Gastrocnemius medialis (tissue), 4 donors: ENCODE results near the gene SART3. TPM values are rescaled to one million over a fixed set of nuclear protein-coding genes. Genes with fewer than 3 reads are reported as not detected.

ENCODE experiments used
- ATAC-seq, 2 donors: fragments of 150-250 bp; one replicate each; pipeline ENCODE4 v1.9.1; 2016
- DNase-seq, 2 donors: peaks; one replicate each; pipeline ENCODE4 v3.0.0-alpha.2; 2019
- H3K27ac ChIP-seq, 4 donors: fragments of 200-600 bp; sonication (generic); 1 replicate in 1 of 4; 2 replicates in 3 of 4; pipeline ENCODE4 v1.5.1; 2016 to 2018; ENCODE audit warnings: mild to moderate bottlenecking in 2 of 4, moderate library complexity in 1 of 4
- H3K27me3 ChIP-seq, 3 donors: fragments of 200-600 bp; sonication (generic) in 2 of 3; 1 replicate in 1 of 3; 2 replicates in 2 of 3; pipeline versions ENCODE4 v1.5.1 to v1.6.0; 2016 to 2019; ENCODE audit warnings: mild to moderate bottlenecking in 1 of 3, moderate library complexity in 1 of 3
- H3K36me3 ChIP-seq, 2 donors: fragments of 200-600 bp; sonication (generic) in 1 of 2; one replicate each; pipeline ENCODE4 v1.5.1; 2017 to 2018
- H3K4me1 ChIP-seq, 2 donors: fragments of 200-600 bp; sonication (generic) in 1 of 2; one replicate each; pipeline ENCODE4 v1.5.1; 2016 to 2017; ENCODE audit warnings: mild to moderate bottlenecking in 2 of 2
- H3K4me3 ChIP-seq, 4 donors: fragments of 200-600 bp; sonication (generic) in 3 of 4; 1 replicate in 1 of 4; 2 replicates in 3 of 4; pipeline ENCODE4 v1.5.1; 2016 to 2019; ENCODE audit warnings: mild to moderate bottlenecking in 2 of 4
- H3K9me3 ChIP-seq, 3 donors: fragments of 200-600 bp; sonication (generic) in 2 of 3; 1 replicate in 1 of 3; 2 replicates in 2 of 3; pipeline ENCODE4 v1.5.1; 2016 to 2019
- CTCF ChIP-seq, 5 experiments: fragments of 450-650 bp in 3 of 5; fragments of 200-600 bp in 2 of 5; sonication (generic) in 2 of 5; IDR thresholded peaks in 4 of 5; conservative IDR thresholded peaks in 1 of 5; 1 replicate in 4 of 5; 2 replicates in 1 of 5; pipeline ENCODE4 v1.5.1; 2016 to 2019; ENCODE audit warnings: antibody characterized with exemption in 5 of 5, mild to moderate bottlenecking in 3 of 5, moderate library complexity in 3 of 5
- POLR2A ChIP-seq, 2 donors: fragments of 450-650 bp; IDR thresholded peaks; one replicate each; pipeline ENCODE4 v1.6.1; 2017; ENCODE audit warnings: antibody characterized with exemption in 2 of 2, mild to moderate bottlenecking in 2 of 2, moderate library complexity in 2 of 2
- in situ Hi-C, 4 donors: fragments of 200-750 bp; cut with MboI; loops; one replicate each; pipeline versions ENCODE4 v1.15.0 to v1.8.0; 2017; ENCODE audit warnings: low sequenced_read_pairs in 4 of 4
- intact Hi-C: fragments of 100-400 bp; cut with DNase I; formaldehyde crosslinking; loops from one replicate; pipeline ENCODE4 v1.15.1; 2023; ENCODE audit warnings: low total_unique reads
- total RNA-seq, 4 donors: library from RNA; depleted of rRNA; stranded (reverse); fragments of >200 nt; gene quantifications; one replicate each; pipeline versions ENCODE4 v1.1.0 to v1.2.3, GENCODE V29; 2016

Gene SART3
- total RNA-seq, 4 donors from 2014 or later, result 38.1 to 52.6 (median 51.3) TPM

- peaks cover 8 to 13% of the 10 kb centered on the region in 2 donors for H3K4me1 ChIP-seq
- H3K9me3 ChIP-seq, result no peaks in the 10 kb centered on the region
- H3K27ac ChIP-seq, result no peak overlapping the region
- no peak for ATAC-seq
- no peak overlapping the region for H3K4me3 ChIP-seq
- TF ChIP-seq CTCF (IDR thresholded peaks at IDR 0.05 in 4 of 5, conservative IDR thresholded peaks at IDR 0.05 in 1 of 5), result no peak
- no peak for TF ChIP-seq POLR2A (IDR thresholded peaks at IDR 0.05)
- no peaks in the 10 kb centered on the region for H3K27me3 ChIP-seq
- in situ Hi-C loops (no loop called here), intact Hi-C loops (no loop called here)
- H3K36me3 ChIP-seq, result peaks cover 0 to 83% of the 10 kb centered on the region in 2 donors
- DNase-seq, result no peak
These were observed 30.8 kb downstream of the SART3 start for GRCh38 chr12:108530161-108530560.

- ATAC-seq (no peak), DNase-seq (no peak)
- Histone ChIP-seq H3K4me3 (no peak overlapping the region), H3K27ac (no peak overlapping the region), H3K27me3 (no peaks in the 10 kb centered on the region), H3K36me3 (peaks cover 0 to 98% of the 10 kb centered on the region in 2 donors), H3K4me1 (peaks cover 2 to 6% of the 10 kb centered on the region in 2 donors), H3K9me3 (no peaks in the 10 kb centered on the region)
- in situ Hi-C loops (no loop called here), intact Hi-C loops (no loop called here)
- TF ChIP-seq CTCF (IDR thresholded peaks at IDR 0.05 in 4 of 5, conservative IDR thresholded peaks at IDR 0.05 in 1 of 5), result no peak
- no peak for TF ChIP-seq POLR2A (IDR thresholded peaks at IDR 0.05)
These were observed 33.8 kb downstream of the SART3 start for GRCh38 chr12:108527166-108527496.

GRCh38 chr12:108526482-108527165 is 34.3 kb downstream of the SART3 start:
- in situ Hi-C loops (no loop called here), intact Hi-C loops (no loop called here)
- H3K4me1 ChIP-seq, result peaks cover 0 to 1% of the 10 kb centered on the region in 2 donors
- no peak for TF ChIP-seq CTCF (IDR thresholded peaks at IDR 0.05 in 4 of 5, conservative IDR thresholded peaks at IDR 0.05 in 1 of 5)
- TF ChIP-seq POLR2A (IDR thresholded peaks at IDR 0.05), result no peak
- H3K36me3 ChIP-seq, result peaks cover 0 to 98% of the 10 kb centered on the region in 2 donors
- no peak overlapping the region for H3K27ac ChIP-seq
- no peak for ATAC-seq
- H3K27me3 ChIP-seq, result no peaks in the 10 kb centered on the region
- DNase-seq, result no peak
- H3K9me3 ChIP-seq, result no peaks in the 10 kb centered on the region
- H3K4me3 ChIP-seq, result no peak overlapping the region

- intact Hi-C loops (no loop called here), in situ Hi-C loops (no loop called here)
- TF ChIP-seq POLR2A (IDR thresholded peaks at IDR 0.05) (no peak), CTCF (IDR thresholded peaks at IDR 0.05 in 4 of 5, conservative IDR thresholded peaks at IDR 0.05 in 1 of 5) (no peak)
- peaks cover 0 to 99% of the 10 kb centered on the region in 2 donors for H3K36me3 ChIP-seq
- DNase-seq, result no peak
- no peaks in the 10 kb centered on the region for H3K4me1 ChIP-seq
- no peaks in the 10 kb centered on the region for H3K27me3 ChIP-seq
- no peak overlapping the region for H3K4me3 ChIP-seq
- no peak for ATAC-seq
- H3K27ac ChIP-seq, result no peak overlapping the region
- H3K9me3 ChIP-seq, result no peaks in the 10 kb centered on the region
These were observed 35.3 kb downstream of the SART3 start for GRCh38 chr12:108525681-108526080.

GRCh38 chr12:108523365-108523764 is 37.6 kb downstream of the SART3 start:
- DNase-seq (no peak), ATAC-seq (no peak)
- no peaks in the 10 kb centered on the region for H3K4me1 ChIP-seq
- in situ Hi-C loops (loop anchor here in 1 of 4 donors (25.0 kb wide), 1 partner anchor 836 kb away; the partner anchor contains the start of gene PWP1), intact Hi-C loops (no loop called here)
- H3K36me3 ChIP-seq, result peaks cover 0 to 99% of the 10 kb centered on the region in 2 donors
- H3K9me3 ChIP-seq, result no peaks in the 10 kb centered on the region
- no peak overlapping the region for H3K27ac ChIP-seq
- no peak overlapping the region for H3K4me3 ChIP-seq
- H3K27me3 ChIP-seq, result no peaks in the 10 kb centered on the region
- no peak for TF ChIP-seq POLR2A (IDR thresholded peaks at IDR 0.05)
